Measurements from ENCODE around the gene GALT.

GALT gene

GRCh38 chr9:34652602-34653000 is 6.1 kb downstream of the GALT start:
- no peak for DNase-seq
- no peaks in the 10 kb centered on the region for H3K9me2 ChIP-seq (replicated peaks; ENCODE audit: insufficient read depth, low read length)
- H2AFZ ChIP-seq (ENCODE audit: low read length), result no peak overlapping the region
- H3K79me2 ChIP-seq (ENCODE audit: low read length), result peaks cover 15% of the 10 kb centered on the region
- peaks cover 4% of the 10 kb centered on the region; the same call in 1 of the 2 replicates for H3F3A ChIP-seq (ENCODE audit: insufficient read depth, low read length)
- peak overlapping the region; percentile 42 for H3K4me3 ChIP-seq (ENCODE audit: low read length)
- H3K27me3 ChIP-seq (replicated peaks; ENCODE audit: insufficient read depth, low read length), result no peaks in the 10 kb centered on the region
- H3K27ac ChIP-seq (ENCODE audit: low read length), result no peak overlapping the region
- H3K4me1 ChIP-seq (ENCODE audit: low read length), result peaks cover 7% of the 10 kb centered on the region
- no peaks in the 10 kb centered on the region for H3K9me3 ChIP-seq (replicated peaks; ENCODE audit: insufficient read depth, low read length)
- TF ChIP-seq EZH2 (optimal IDR thresholded peaks at IDR 0.05; ENCODE audit: low read depth, low read length) (no peak), CTCF (IDR thresholded peaks at IDR 0.05; ENCODE audit: low read length) (no peak), EZH2phosphoT487 (IDR thresholded peaks at IDR 0.05; ENCODE audit: low read length) (no peak)
- H3K9ac ChIP-seq (ENCODE audit: low read length), result no peak overlapping the region; the same call in 1 of the 2 replicates
- H4K20me1 ChIP-seq (ENCODE audit: insufficient read depth, low read length), result no peaks in the 10 kb centered on the region
- peak overlapping the region; percentile 64 for H3K4me2 ChIP-seq (ENCODE audit: low read depth, low read length)
- 0 out of 2 replicates have a peak, but pooled peaks cover 3% of the 10 kb centered on the region for H3K36me3 ChIP-seq (replicated peaks; ENCODE audit: insufficient read depth, low read length)

DNA sequence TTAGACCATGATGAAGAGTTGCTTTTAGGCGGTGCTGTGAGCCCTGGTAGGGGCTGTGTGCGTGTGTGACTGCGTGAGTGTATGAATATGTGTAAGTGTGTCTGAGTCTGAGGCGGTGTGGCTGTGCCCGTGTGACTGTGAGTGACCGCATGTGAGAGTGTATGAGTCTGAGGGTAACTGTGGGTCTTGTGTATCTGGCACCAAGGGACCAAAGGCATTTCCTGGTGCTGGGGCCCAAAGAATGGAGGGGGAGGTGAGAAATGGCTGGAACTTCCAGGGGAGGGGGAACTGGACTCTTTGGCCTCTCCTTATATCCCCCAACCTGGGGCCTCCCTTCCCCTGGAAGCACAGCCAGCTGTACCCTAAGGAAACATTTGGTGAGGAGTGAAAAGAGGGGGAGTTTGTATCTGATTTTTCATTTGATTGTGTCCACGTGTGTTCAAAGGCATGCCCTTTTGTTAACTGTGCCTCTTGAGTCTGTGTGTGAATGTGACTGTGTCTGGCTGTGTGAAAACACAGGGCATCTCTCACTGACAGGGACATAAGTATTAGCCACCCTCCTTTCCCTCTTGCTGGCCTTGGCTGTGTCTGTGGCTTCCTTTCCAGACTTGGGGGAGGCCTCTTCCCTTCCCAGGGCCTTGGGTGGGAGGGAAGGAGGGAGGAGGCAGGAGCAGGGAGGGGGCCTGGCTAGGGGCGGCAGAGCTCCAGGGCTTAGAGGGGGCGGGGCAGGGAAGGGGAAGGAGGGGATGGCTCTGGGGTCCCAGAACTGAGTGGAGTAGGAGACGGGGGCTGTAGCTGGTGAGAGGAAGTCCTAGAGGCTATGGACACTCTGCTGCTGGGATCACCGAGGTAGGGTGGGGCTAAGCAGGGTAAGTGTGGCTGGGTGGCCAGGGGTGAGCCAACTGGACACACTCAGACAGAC is 6.9 kb downstream of the GALT start:
- H3K4me2 ChIP-seq (ENCODE audit: low read depth, low read length), result peak overlapping the region; percentile 64; the same call in 1 of the 2 replicates

DNA sequence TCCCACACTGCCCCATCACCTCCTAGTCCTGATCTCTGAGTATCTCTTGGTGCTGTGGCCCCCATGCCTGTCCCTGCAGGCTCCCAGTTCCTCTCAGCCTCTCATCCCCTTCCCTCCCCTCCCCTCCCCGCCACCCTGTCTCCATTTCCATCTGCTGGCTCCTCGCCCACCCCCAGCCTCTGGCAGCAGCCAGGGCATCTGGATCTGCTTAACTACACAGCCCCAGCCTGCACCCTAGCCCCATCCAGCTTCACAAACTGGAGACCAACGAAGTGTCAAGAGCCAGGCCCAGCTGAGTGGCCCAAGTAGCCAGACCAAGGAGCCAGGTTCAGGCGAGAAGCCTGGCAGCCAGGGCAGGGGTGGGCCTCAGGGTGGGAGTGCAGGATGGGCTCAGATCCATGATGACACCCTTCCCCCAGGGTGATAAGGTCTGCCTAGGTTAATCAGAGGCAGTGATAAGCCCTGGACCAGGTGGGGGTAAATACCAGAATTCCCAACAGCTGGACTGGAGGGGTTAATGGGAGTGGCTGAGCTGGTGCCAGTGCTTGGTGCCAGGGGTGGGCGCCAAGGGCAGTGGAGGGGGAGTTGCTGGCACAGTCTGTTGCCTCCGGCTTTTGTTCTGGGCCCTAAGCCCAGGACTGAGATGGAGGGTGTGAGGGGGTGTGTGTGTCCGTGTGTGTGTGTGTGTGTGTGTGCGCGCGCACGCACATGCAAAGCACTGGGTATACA is 8.0 kb downstream of the GALT start:
- H3K4me2 ChIP-seq (ENCODE audit: low read depth, low read length), result no peak overlapping the region
- H4K20me1 ChIP-seq (ENCODE audit: insufficient read depth, low read length), result no peaks in the 10 kb centered on the region
- H3K4me3 ChIP-seq (ENCODE audit: low read length), result no peak overlapping the region
- H3F3A ChIP-seq (ENCODE audit: insufficient read depth, low read length), result peaks cover 4% of the 10 kb centered on the region; the same call in 1 of the 2 replicates
- no peak overlapping the region for H2AFZ ChIP-seq (ENCODE audit: low read length)
- H3K9me2 ChIP-seq (replicated peaks; ENCODE audit: insufficient read depth, low read length), result no peaks in the 10 kb centered on the region
- H3K27ac ChIP-seq (ENCODE audit: low read length), result no peak overlapping the region
- H3K27me3 ChIP-seq (replicated peaks; ENCODE audit: insufficient read depth, low read length), result no peaks in the 10 kb centered on the region
- H3K4me1 ChIP-seq (ENCODE audit: low read length), result no peaks in the 10 kb centered on the region
- TF ChIP-seq EZH2phosphoT487 (IDR thresholded peaks at IDR 0.05; ENCODE audit: low read length), result no peak
- no peak for TF ChIP-seq CTCF (IDR thresholded peaks at IDR 0.05; ENCODE audit: low read length)
- TF ChIP-seq EZH2 (optimal IDR thresholded peaks at IDR 0.05; ENCODE audit: low read depth, low read length), result no peak
- DNase-seq, result no peak
- no peak overlapping the region for H3K9ac ChIP-seq (ENCODE audit: low read length)
- no peaks in the 10 kb centered on the region for H3K9me3 ChIP-seq (replicated peaks; ENCODE audit: insufficient read depth, low read length)
- H3K79me2 ChIP-seq (ENCODE audit: low read length), result no peaks in the 10 kb centered on the region
- no peaks in the 10 kb centered on the region for H3K36me3 ChIP-seq (replicated peaks; ENCODE audit: insufficient read depth, low read length)

More for the DNA sequence above, 6.9 kb downstream of the GALT start:
- H3K4me1 ChIP-seq (ENCODE audit: low read length), result no peaks in the 10 kb centered on the region
- no peak for DNase-seq
- no peak overlapping the region for H3K9ac ChIP-seq (ENCODE audit: low read length)
- H3K79me2 ChIP-seq (ENCODE audit: low read length), result peaks cover 7% of the 10 kb centered on the region; the same call in 1 of the 2 replicates
- H3K27ac ChIP-seq (ENCODE audit: low read length), result no peak overlapping the region
- H3K4me3 ChIP-seq (ENCODE audit: low read length), result no peak overlapping the region
- no peak overlapping the region for H2AFZ ChIP-seq (ENCODE audit: low read length)
- H3K9me2 ChIP-seq (replicated peaks; ENCODE audit: insufficient read depth, low read length), result no peaks in the 10 kb centered on the region
- TF ChIP-seq EZH2 (optimal IDR thresholded peaks at IDR 0.05; ENCODE audit: low read depth, low read length), result no peak
- no peak for TF ChIP-seq CTCF (IDR thresholded peaks at IDR 0.05; ENCODE audit: low read length)
- no peak for TF ChIP-seq EZH2phosphoT487 (IDR thresholded peaks at IDR 0.05; ENCODE audit: low read length)
- H3K36me3 ChIP-seq (replicated peaks; ENCODE audit: insufficient read depth, low read length), result 0 out of 2 replicates have a peak, but pooled peaks cover 3% of the 10 kb centered on the region
- H3K9me3 ChIP-seq (replicated peaks; ENCODE audit: insufficient read depth, low read length), result no peaks in the 10 kb centered on the region
- H3K27me3 ChIP-seq (replicated peaks; ENCODE audit: insufficient read depth, low read length), result no peaks in the 10 kb centered on the region
- H3F3A ChIP-seq (ENCODE audit: insufficient read depth, low read length), result peaks cover 4% of the 10 kb centered on the region; the same call in 1 of the 2 replicates
- H4K20me1 ChIP-seq (ENCODE audit: insufficient read depth, low read length), result no peaks in the 10 kb centered on the region
